ENCODE results near the gene TAF1B.

GRCh38 chr2:9832586-9832985 lies 10.7 kb upstream of the TAF1B start:
- TF ChIP-seq HDAC2 (IDR thresholded peaks at IDR 0.05), result no peak
- TF ChIP-seq NBN (IDR thresholded peaks at IDR 0.05), result no peak
- no peak for TF ChIP-seq EP300 (IDR thresholded peaks at IDR 0.05; ENCODE audit: borderline replicate concordance in 1 of 2, control insufficient read depth in 1 of 2, low read depth in 2 of 2, low read length in 2 of 2)
- no peak for TF ChIP-seq TCF7 (IDR thresholded peaks at IDR 0.05; ENCODE audit: borderline replicate concordance)
- no peak for TF ChIP-seq BRCA1 (IDR thresholded peaks at IDR 0.05; ENCODE audit: low read depth, low read length)
- no peak for TF ChIP-seq SPI1 (IDR thresholded peaks at IDR 0.05; ENCODE audit: borderline replicate concordance, insufficient read depth, low read depth, low read length)
- no peak for TF ChIP-seq POLR2AphosphoS5 (IDR thresholded peaks at IDR 0.05; ENCODE audit: low read length)
- no peak for TF ChIP-seq GABPA (IDR thresholded peaks at IDR 0.05; ENCODE audit: low read depth)
- no peak for TF ChIP-seq POLR2A (IDR thresholded peaks at IDR 0.05; ENCODE audit: low read depth, low read length)
- TF ChIP-seq SMAD1 (IDR thresholded peaks at IDR 0.05; ENCODE audit: low read depth, partially characterized antibody), result no peak
- TF ChIP-seq CTCF (IDR thresholded peaks at IDR 0.05 in 2 of 3, conservative IDR thresholded peaks at IDR 0.05 in 1 of 3; ENCODE audit: control insufficient read depth in 2 of 3, extremely low read depth in 1 of 3, insufficient read depth in 1 of 3, low read depth in 3 of 3, low read length in 3 of 3), result no peak
- TF ChIP-seq NFYB (IDR thresholded peaks at IDR 0.05; ENCODE audit: insufficient read depth, low read depth, low read length), result no peak

Data from GM12878 (cell line).